Fibroblast of mammary gland (primary cell): Measurements from ENCODE around the gene MPC1.

Experiments
- DNase-seq: peaks from one replicate; pipeline ENCODE4 v3.0.0-alpha.2; 2010; ENCODE audit warnings: low read depth
- H3K4me3 ChIP-seq: 2 replicates; pipeline ENCODE4 v1.5.1; 2011; ENCODE audit warnings: low read depth, mild to moderate bottlenecking, low read length, moderate library complexity; ENCODE audit not compliant: control insufficient read depth
- CTCF ChIP-seq: conservative IDR thresholded peaks from 2 replicates; pipeline ENCODE4 v1.5.1; 2011; ENCODE audit warnings: low read depth, low read length, inconsistent platforms; ENCODE audit not compliant: control insufficient read depth, insufficient read depth

The MPC1 gene

GRCh38 chr6:166420351-166420750 lies 37.6 kb upstream of the MPC1 start:
- peak; percentile 8 for TF ChIP-seq CTCF
- H3K4me3 ChIP-seq, result no peak overlapping the region
- DNase-seq, result peak; percentile 44

GRCh38 chr6:166419717-166420116 lies 37.0 kb upstream of the MPC1 start:
- TF ChIP-seq CTCF, result no peak
- H3K4me3 ChIP-seq, result no peak overlapping the region
- DNase-seq, result no peak

- peak; percentile 57 for DNase-seq
- TF ChIP-seq CTCF, result no peak
- H3K4me3 ChIP-seq, result no peak overlapping the region
Observed at GRCh38 chr6:166419286-166419685, 36.5 kb upstream of the MPC1 start.

- H3K4me3 ChIP-seq, result no peak overlapping the region
- TF ChIP-seq CTCF, result no peak
- no peak for DNase-seq
Observed at GRCh38 chr6:166418691-166419143, 36.0 kb upstream of the MPC1 start.

GRCh38 chr6:166417285-166417691 lies 34.5 kb upstream of the MPC1 start:
- no peak for TF ChIP-seq CTCF
- no peak for DNase-seq
- no peak overlapping the region for H3K4me3 ChIP-seq

GRCh38 chr6:166415833-166416347 lies 33.1 kb upstream of the MPC1 start:
- no peak overlapping the region for H3K4me3 ChIP-seq
- no peak for TF ChIP-seq CTCF
- no peak for DNase-seq

- H3K4me3 ChIP-seq, result no peak overlapping the region
- no peak for DNase-seq
- TF ChIP-seq CTCF, result no peak
Observed at GRCh38 chr6:166415306-166415705, 32.6 kb upstream of the MPC1 start.
